ENCODE measurements around the gene DBH.

The DBH gene

DNA sequence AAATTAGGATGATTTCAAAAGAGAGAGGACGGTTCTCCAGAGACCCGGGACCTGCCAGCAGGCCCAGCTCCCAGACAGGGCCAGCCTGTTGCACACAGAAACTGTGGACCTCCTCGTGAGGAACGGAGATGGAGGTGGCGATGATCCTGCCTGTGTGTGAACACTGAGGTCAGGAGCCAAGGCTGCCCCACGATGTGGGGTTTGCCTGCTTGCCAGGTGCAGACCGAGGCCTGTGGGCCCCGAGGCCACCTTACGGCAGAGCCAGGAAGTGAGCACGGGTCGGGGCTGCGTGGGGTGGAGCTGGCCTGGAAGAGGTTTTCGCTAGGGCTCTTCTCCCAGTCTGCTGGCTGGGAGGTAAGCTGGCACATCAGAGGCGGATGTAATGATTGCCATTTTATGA lies 31.3 kb upstream of the DBH start:
- DNase-seq (ENCODE audit: low spot score), result no peak

GRCh38 chr9:133605446-133605845 lies 30.7 kb upstream of the DBH start:
- no peak for DNase-seq (ENCODE audit: low spot score)

- DNase-seq (ENCODE audit: low spot score), result no peak
Measured at GRCh38 chr9:133605856-133606707, 30.1 kb upstream of the DBH start.

DNA sequence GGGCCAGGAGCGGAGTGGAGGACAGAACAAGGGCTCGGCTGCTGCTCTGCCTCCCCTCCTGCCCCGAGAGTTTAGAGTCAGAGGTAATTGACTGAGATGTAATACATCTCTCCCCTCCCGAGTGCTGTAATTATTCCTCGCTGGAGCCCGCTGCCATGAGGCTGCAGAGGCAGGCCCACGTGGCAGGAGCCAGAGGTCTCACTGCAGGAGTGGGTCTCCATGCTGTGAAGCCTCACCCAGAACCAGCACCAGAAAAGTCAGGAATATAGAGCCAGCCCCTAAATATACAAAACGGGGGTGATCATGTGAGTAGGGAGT lies 29.5 kb upstream of the DBH start:
- no peak for DNase-seq (ENCODE audit: low spot score)

DNA sequence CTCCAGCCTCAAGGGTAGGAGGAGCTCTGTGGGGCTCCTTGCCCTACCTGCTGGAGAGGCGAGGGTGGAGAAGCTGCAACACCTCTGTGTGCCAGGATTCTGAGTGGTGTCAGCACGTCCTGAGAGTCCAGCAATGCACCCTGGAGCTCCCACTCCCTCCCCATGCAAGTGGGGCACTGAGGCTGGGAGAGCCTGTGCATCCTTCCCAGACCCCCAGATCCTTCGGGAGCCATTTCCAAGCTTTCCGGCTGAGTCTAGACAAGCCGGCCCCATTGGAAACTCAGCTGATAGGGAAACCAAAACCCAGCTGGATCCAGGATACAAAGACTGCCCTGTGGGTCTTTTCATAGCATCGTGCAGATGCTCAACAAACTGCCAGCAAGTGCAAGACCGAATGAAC lies 28.8 kb upstream of the DBH start:
- DNase-seq (ENCODE audit: low spot score), result no peak

- no peak for DNase-seq (ENCODE audit: low spot score)
Measured at GRCh38 chr9:133607976-133608375, 28.2 kb upstream of the DBH start.

DNA sequence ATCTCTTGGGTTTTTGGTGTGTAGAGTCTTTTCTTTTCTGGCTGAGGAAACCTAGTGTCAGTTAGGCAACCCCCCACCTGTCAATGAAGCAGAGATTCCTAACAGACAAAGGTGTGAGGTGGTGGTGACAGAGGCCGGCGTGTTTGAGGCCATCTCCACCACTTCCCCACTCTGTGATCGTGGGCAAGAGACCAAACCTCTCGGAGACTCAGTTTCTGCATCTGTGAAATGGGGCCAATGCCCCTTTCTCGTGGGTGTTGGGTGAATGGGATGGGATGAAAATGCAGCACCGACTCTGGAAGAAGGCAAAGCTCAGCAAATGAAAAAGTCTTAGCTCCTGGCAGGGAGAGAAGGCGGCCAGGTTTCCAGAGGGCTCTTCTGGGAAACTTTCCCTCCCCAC lies 27.8 kb upstream of the DBH start:
- DNase-seq (ENCODE audit: low spot score), result no peak

- no peak for DNase-seq (ENCODE audit: low spot score)
Measured at GRCh38 chr9:133608889-133609288, 27.3 kb upstream of the DBH start.

DNA sequence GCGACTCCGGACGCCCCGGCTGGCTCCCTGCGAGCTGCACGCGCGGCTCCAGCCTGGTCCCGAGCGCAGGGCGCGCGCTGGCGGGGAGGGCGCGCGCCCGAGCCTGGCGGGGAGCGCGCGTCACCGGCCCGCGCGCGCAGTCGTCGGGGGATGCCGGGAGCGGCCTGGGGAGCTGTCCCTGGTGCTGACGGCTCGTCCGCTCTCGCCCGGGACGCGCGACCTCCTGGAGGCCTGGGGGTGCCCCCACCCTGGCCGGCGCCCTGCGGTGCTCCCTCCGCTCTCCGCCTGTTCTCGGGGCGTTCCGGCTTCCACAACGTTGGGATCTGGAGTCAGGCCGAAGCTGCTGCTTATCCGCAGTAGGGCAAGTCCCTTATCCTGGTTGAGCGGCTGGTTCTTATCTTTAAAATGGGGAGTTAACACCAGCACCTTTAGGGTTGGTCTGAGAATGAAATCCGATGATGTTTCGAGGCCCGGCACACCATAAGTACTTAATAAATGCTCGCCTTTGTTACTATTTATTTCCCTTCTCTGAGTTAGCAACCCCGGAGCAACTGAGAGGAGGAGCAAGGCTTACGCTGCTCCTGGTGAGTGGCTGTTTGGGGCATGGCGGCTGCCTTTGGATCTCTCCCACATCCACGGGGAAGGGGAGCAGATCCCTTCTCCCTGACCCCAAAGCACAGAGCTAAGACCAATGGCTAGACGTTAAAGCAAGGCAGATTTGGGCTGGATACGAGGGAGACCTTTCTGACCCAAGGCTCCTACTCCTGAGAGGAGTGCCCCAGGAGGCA lies 26.7 kb upstream of the DBH start, which contains the start of gene FAM163B:
TSS of gene FAM163B (minus strand) at position 79 of the 788 bp plus-strand sequence. CDS start 29,166 bp downstream, outside the sequence.
- no peak for DNase-seq (ENCODE audit: low spot score)

- no peak for DNase-seq (ENCODE audit: low spot score)
Measured at GRCh38 chr9:133610845-133611244, 25.3 kb upstream of the DBH start.

DNA sequence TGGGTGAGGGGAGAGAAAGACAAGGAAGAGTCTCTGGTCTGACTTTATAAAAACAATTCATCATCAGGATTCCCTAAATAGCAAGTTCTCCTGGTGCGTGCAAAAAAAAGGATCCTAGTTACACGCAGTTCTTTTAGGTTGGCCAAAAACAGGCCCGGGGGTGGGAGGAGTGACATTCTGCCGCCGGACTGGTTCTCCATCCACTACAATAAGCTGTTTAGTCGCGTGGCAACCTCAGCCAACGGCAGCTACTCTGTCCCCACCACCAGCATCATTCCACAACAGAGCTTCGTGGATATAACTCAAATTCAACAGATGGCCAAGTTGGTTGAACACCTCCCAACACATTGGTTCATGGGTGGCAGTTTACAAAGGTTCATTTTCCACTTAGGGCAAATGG lies 24.1 kb upstream of the DBH start:
- DNase-seq (ENCODE audit: low spot score), result no peak

- DNase-seq (ENCODE audit: low spot score), result no peak
Measured at GRCh38 chr9:133612816-133613215, 23.3 kb upstream of the DBH start.

GRCh38 chr9:133613432-133613831 lies 22.7 kb upstream of the DBH start:
- no peak for DNase-seq (ENCODE audit: low spot score)

DNA sequence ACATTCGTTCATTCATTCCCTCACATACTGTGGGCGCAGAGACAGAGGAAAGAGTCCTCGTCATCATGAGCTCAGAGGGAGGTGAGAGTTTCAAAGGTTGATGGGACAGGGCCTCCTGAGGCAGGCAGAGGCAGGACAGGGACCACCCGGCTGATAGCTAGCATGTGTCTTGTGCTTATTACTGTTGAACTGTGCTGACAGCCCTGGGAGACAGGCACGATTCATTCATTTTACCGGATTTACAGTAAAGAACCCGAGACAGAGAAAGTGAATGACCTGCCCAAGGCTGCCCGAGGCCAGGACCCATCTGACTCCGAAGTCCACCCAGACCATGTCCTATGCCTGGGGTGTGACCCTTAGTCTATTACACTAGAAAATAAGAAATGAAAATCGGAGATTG lies 22.1 kb upstream of the DBH start:
- no peak for DNase-seq (ENCODE audit: low spot score)

DNA sequence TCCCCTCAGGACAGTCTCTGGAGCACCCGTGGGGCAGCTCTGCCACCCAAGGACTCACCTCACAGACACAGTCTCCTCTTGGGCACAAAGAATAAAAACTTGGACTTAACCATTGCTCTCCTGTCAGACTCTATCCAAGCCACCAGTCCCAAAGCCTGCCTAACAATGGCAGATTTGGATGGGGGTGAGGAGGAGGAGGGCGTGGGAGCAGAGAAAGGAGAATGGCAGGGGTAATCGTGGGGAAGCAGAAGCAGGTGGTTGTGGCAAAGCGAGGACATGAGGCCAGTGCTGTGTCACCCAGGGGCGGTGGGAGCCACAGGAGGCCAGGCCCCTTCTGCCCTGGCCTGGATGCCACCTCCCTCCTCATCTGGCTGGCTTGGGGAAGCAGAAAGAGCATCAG lies 21.5 kb upstream of the DBH start:
- no peak for DNase-seq (ENCODE audit: low spot score)

- no peak for DNase-seq (ENCODE audit: low spot score)
Measured at GRCh38 chr9:133615186-133615585, 21.0 kb upstream of the DBH start.

- DNase-seq (ENCODE audit: low spot score), result no peak
Measured at GRCh38 chr9:133615606-133616188, 20.5 kb upstream of the DBH start.

DNA sequence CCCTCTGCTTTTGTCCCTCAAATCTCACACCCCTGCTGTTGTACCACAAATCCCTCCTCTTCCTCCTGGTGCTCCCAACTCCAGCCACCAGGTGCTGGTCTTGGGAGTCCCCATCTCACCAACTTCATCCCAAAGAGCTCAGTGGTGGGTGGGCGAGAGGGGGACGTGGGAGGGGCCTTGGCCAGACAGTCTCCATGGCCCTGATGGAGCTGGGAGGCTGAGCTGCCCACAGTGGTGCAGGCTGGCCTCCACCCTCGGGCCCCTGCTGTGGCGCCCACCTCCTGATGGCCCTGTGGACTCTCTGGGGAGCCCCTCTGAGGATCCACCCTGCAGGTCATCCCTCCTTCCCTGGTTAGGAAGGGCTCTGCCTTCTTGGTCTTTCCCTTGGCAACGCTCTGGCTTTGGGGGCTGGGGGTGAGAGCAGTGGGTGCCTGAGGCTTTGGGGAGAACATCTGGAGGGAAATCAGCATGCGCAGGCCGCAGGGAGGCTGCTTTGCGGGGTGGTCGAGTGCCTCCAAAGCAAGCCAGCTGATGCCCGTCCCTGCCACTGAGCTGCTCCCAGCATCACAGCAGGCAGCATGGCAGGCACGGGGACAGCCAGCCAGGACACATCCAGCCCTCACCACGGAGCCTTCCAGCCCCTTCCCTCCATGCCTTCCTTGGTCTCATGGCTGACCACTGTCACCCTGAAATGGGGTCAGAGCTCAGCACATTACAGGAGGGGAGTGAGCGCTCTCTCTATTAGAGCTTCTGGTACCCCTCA lies 19.3 kb upstream of the DBH start:
- DNase-seq (ENCODE audit: low spot score), result no peak

- no peak for DNase-seq (ENCODE audit: low spot score)
Measured at GRCh38 chr9:133618726-133619125, 17.4 kb upstream of the DBH start.

DNA sequence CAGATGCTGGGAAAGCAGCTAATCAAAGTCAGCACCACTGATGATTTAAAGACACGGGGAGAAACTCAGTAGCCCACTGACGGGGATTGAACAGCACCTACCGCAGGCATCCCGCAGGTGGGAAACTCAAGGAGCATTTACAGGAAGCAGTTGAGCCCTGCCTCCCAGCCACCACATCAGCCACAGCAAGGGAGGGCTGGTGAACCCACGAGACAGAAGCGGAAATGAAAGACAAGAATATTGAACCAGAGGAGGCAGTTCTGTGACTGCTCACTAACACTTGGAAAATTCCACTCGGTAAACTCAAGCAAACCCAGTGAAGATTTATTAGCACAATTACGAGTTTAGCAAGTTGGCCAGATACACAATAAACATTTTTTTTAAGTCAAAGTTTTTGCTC lies 16.4 kb upstream of the DBH start:
- no peak for DNase-seq (ENCODE audit: low spot score)

GRCh38 chr9:133621725-133622267 lies 14.4 kb upstream of the DBH start:
- no peak for DNase-seq (ENCODE audit: low spot score)

DNA sequence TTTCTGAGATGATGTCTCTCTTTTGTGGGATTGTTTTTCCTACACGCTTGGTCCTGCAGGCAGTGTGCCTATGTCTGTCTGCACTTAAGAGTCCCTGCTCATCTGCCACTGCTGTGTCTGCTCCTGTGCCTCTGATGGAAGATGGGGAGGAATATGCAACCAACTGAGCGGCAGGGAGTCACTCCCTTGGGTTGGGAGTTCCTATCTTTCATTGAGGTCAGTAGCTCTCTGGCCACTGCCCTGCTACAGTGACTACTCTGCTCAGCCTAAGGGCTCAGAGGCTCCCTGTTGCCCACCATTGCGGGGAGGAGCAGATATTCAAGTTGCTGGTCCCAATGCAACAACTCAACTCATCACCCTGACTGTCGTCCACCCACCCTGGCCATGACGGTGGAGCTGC lies 13.6 kb upstream of the DBH start:
- no peak for DNase-seq (ENCODE audit: low spot score)

Data from hematopoietic multipotent progenitor cell treated with erythropoietin and hydrocortisone succinate and interleukin-3 and kit ligand, for 17 days (in vitro differentiated cells).